ENCODE measurements around the gene MCM3AP.

MCM3AP gene

GRCh38 chr21:46285206-46285661 is at the start of gene MCM3AP:
MCM3AP (minus strand) TSS chr21:46285611; CDS start chr21:46285286, 325 bp downstream.
- DNase-seq (ENCODE audit: low spot score), result no peak

- DNase-seq (ENCODE audit: low spot score), result no peak
Observed at GRCh38 chr21:46334351-46335140, 49.1 kb upstream of the MCM3AP start.

- no peak for DNase-seq (ENCODE audit: low spot score)
Observed at GRCh38 chr21:46329796-46330195, 44.4 kb upstream of the MCM3AP start.

GRCh38 chr21:46328151-46328550 is 42.7 kb upstream of the MCM3AP start:
- DNase-seq (ENCODE audit: low spot score), result no peak

GRCh38 chr21:46327711-46328110 is 42.3 kb upstream of the MCM3AP start:
- DNase-seq (ENCODE audit: low spot score), result no peak

GRCh38 chr21:46326110-46326703 is 40.8 kb upstream of the MCM3AP start:
- DNase-seq (ENCODE audit: low spot score), result no peak

- DNase-seq (ENCODE audit: low spot score), result peak; percentile 57
Observed at GRCh38 chr21:46325073-46325912, 39.9 kb upstream of the MCM3AP start.

GRCh38 chr21:46324390-46325072 is 39.1 kb upstream of the MCM3AP start:
- DNase-seq (ENCODE audit: low spot score), result peak; percentile 98

- DNase-seq (ENCODE audit: low spot score), result peak; percentile 99
Observed at GRCh38 chr21:46323710-46324389, 38.4 kb upstream of the MCM3AP start, which contains the start of the genes C21orf58 and PCNT. C21orf58 (minus strand) TSS chr21:46323870; CDS start chr21:46322738, 1,132 bp downstream. PCNT (plus strand) TSS chr21:46324156; CDS start chr21:46324229, 73 bp downstream.

GRCh38 chr21:46323227-46323709 is 37.9 kb upstream of the MCM3AP start:
- peak; percentile 26 for DNase-seq (ENCODE audit: low spot score)

- DNase-seq (ENCODE audit: low spot score), result no peak
Observed at GRCh38 chr21:46322351-46323226, 37.2 kb upstream of the MCM3AP start.

GRCh38 chr21:46320331-46320801 is 35.0 kb upstream of the MCM3AP start:
- DNase-seq (ENCODE audit: low spot score), result no peak

- no peak for DNase-seq (ENCODE audit: low spot score)
Observed at GRCh38 chr21:46319186-46319585, 33.8 kb upstream of the MCM3AP start.

- no peak for DNase-seq (ENCODE audit: low spot score)
Observed at GRCh38 chr21:46318464-46318845, 33.0 kb upstream of the MCM3AP start.

- DNase-seq (ENCODE audit: low spot score), result no peak
Observed at GRCh38 chr21:46317710-46318463, 32.5 kb upstream of the MCM3AP start.

- DNase-seq (ENCODE audit: low spot score), result no peak
Observed at GRCh38 chr21:46316708-46317324, 31.4 kb upstream of the MCM3AP start.

GRCh38 chr21:46314441-46315020 is 29.1 kb upstream of the MCM3AP start:
- no peak for DNase-seq (ENCODE audit: low spot score)

- DNase-seq (ENCODE audit: low spot score), result no peak
Observed at GRCh38 chr21:46312949-46313348, 27.5 kb upstream of the MCM3AP start.
